Transverse colon (tissue), 3 donors: Measurements from ENCODE around the gene IVD.

Source experiments
- CTCF ChIP-seq, 5 experiments: fragments of 200-600 bp in 3 of 5; fragments of 450-650 bp in 2 of 5; sonication (generic) in 3 of 5; IDR thresholded peaks; 1 replicate in 2 of 5; 2 replicates in 3 of 5; pipeline ENCODE4 v1.5.1; 2016 to 2017; ENCODE audit warnings: antibody characterized with exemption in 5 of 5, inconsistent platforms in 3 of 5, mild to moderate bottlenecking in 2 of 5, moderate library complexity in 1 of 5
- POLR2A ChIP-seq: fragments of 450-650 bp; IDR thresholded peaks from one replicate; pipeline ENCODE4 v1.6.1; 2016; ENCODE audit warnings: antibody characterized with exemption, mild to moderate bottlenecking, moderate library complexity

GRCh38 chr15:40438712-40439111 is 33.1 kb downstream of the IVD start:
- TF ChIP-seq CTCF (IDR thresholded peaks at IDR 0.05) (no peak), POLR2A (no peak)
